GM19372 (cell line): ENCODE measurements around the gene DLG2.

Source experiments
- ATAC-seq: cut with Tn5 transposase; IDR thresholded peaks from one replicate; pipeline ENCODE4 v1.9.1; 2021; ENCODE audit warnings: mild to moderate bottlenecking, low read depth, moderate library complexity; ENCODE audit not compliant: unreplicated experiment

Gene DLG2

DNA sequence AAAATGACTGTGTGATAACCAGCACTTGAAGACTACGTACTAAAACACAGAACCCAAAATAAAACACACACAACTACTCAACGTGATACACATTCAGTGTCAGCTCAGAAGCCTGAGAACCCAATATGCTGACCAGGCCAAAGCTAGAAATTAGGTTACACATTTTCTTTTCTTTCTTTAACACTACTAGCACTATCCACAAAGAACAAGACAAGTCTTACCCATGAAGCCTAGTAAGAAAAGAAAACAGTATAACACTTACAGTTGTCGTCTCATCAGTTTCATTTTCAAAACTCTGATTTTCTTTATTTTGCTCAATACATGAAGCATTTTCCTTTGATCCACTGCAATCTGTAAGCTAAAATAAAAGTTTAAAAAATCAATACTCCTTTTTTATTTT is 472.9 kb downstream of the DLG2 start:
- no peak for ATAC-seq

DNA sequence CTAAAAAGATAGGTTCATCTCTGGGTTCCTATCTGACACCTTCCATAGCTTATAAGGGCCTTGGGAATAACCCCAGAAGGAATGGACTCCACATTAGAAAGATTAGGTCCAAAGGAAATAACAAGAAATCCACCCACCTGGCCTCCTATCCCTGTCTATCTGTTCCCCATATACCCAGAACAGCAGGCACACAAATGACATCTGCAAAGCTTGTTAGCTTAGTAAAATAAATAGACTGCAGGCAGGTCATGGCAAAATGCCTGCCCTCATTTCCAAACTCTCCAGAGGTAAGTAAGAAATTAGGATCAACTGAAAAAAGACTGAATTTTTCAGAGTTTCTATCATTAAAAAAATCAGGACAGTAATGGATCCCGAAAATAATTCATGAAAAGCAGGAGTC is 489.5 kb downstream of the DLG2 start:
- no peak for ATAC-seq

DNA sequence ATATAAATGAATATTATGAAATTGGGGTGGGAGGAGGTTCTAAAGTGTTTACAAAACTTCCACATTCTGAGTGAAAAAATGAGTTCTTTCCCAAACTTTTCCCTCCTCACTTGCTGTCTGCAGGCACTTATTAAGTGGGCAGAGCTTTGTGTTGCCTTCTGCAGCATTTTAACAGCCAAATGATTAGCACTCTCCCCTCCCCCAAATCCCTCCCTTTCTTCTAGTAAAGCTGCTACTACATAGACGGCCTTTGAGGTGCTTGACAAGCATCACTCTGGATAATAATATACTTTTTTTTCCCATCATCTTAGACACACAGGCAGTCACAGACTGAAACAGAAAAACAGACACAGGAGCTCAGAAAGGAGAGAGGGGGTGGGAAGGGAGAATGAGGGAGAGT is 493.5 kb downstream of the DLG2 start:
- no peak for ATAC-seq

DNA sequence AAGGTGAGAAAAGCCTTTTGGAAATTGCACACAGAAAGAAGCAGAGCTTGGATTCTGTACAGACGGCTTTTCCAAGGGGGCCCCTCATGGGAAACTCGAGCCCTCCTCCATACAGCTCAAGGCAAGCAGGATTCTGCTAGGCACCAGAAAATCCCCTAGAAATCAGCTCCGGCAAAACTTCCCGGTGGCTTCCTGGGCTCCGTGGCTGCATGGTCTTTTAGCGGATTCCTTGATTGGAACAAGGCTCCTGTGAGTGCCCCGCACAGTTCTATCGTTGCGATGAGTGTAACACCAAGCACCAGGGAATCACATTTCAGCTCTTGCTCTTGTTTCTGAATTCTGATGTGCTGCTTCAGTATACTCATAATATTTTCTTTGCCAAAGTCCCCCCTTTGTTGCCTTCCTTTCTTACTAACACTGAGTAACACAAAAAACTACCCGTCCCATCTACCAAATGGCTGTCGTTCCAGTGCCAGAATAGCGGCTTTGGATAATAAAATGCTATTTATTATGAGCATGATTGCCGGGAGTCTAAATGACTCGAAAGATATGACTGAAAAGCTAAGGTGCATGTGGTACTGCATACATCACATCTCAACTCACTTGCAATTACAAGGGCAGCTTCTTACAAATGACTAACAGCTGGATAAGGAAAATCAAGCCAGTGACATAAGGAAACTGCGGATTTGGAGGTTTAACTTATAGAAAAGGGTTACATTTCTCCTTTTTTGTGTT is 494.1 kb downstream of the DLG2 start:
- ATAC-seq: no peak

DNA sequence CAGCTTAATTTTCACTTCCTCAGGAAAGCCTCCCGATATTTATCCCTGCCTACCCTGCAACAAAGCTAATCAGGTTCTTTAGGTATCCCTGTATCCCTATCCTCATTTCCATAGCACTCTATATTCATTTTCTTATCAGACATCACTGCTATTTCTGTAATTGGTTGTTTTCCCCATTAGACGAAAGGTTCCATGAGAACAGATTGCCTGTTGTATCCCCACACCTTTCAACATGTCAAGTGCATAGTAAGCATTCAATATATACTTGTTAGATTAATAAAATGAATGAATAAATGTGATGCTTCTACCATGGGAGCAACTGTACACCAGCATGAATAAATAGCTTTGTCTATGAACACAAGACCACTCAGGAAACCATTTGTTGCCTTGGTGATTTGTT is 499.8 kb downstream of the DLG2 start:
- no peak for ATAC-seq

DNA sequence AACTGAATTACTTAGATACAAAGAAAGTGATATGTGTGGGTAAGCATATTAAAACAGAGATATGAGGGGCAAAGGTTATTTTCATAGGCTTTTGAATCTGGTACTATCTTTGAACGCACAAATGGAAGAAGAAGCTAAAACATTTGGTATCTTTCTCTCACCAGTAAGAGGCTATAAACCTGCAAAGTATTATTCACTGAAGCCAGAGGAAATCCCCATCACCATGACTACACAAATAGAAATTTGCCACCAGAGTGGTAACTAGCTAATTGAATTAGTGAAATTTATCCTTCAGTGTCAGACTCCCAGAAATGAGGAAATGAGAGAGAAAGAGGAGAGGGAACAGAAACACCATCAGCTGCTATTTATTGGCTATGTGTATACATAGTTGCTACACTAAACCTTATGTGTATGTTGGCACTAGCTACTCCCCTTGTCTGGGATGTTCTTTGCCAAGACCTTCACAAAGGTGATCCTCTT is 503.4 kb downstream of the DLG2 start:
- ATAC-seq: peak; percentile 86

DNA sequence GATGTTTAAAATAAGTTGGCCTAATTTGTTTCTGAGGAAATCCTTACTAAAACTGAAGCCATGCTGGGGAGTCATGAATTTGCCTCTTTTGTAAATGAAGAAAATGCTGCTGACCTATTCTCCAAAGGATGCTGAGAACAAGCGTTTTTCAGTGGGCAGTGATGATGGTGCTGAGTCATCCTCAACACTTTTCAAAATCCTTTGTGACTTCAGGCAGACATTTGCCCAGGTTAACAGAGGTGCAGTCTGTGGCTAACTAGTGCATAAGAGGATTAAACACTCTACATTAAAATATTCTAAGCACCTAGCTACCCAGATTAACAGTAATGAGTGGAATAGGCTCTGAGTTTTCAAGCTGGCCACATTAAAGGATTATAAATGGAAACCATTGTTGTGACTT is 509.0 kb downstream of the DLG2 start:
- ATAC-seq: no peak

DNA sequence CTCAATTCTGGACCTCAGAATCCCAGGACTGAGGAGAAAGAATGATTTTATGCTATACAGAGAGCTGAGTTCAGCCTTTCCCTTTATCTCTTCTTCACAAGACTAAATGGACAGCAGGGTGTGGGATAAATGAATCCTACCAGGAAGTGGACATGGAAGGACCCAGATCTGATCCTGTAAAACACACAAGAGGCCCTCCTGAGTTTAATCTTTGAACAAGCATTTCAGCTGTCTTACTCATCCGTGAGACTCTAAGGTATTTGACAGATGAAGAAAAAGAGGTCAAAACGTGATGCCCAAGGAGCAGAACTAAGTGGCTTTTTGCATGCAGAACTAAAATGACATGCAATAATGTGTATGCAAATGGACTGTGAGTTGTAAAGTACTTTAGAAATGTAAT is 511.3 kb downstream of the DLG2 start:
- no peak for ATAC-seq

DNA sequence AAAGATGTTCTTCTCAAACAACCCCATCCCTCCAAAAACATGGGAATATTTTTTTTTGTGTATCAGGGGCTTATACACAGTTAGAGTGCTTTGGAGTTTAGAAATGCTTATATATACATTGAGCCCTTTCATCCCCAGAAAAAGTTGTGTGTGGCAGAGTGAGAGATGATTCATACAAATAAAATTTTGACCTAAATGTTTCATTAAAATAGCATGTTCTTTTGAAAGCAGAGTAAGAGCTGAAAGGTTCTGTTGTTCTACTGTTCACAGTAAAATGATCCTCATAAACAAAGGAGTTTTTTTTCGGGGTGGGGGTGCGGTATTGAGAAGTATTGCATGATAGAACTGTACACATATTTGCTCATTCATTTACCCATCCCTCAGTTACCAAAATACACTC is 512.4 kb downstream of the DLG2 start:
- no peak for ATAC-seq

DNA sequence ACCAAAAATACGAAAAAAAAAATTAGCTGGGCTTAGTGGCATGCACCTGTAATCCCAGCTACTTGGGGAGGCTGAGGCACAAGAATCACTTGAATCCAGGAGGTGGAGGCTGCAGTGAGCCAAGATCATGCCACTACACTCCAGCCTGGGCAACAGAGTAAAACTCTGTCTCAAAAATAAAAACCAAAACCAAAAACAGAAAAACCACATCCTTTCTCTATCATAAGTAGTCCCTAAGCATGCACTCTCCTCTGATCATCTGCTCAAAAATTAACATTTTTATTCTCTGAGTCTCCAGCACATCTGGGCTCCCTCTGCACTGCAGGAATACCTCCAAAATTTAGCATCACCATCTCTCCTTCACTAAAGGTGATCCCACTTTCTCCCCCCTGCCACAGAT is 516.9 kb downstream of the DLG2 start:
- ATAC-seq: peak; percentile 87

DNA sequence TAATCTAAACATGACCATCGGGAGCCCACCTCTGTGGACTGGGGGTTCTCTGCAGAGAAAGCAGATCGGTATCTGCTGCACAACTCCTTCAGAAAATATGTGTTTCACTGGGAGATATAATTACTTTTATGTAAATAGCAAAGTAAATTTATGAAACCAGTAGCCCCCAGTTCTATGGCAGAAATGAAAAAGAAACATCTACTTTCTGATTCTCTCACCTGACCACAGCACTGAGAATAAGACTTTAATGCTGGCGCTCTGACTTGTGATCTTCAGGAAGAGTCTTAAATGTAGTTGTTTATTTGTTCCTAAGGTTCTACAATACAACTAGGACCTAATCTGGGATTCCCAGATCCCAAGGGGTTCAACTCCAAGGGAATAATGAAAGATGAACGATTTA is 518.0 kb downstream of the DLG2 start:
- peak; percentile 59 for ATAC-seq

DNA sequence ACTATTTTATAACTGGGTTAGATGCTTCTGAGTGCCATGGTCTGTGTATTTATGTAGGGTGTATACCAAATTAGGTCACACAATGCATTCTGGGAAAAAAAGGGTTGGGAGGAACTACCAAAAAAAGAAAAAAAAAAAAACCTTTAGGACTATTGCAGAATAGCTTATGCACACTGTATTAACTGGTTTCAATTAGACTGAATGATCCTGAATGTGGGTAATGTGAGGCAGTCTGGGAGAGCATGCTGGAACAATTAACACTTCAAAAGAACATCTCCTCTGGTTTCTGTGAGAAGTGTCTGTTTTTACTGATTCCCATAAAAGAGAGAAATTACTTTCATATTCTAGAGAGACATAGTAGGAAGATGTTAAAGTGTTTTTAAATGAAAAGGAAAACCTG is 521.3 kb downstream of the DLG2 start:
- ATAC-seq: no peak

DNA sequence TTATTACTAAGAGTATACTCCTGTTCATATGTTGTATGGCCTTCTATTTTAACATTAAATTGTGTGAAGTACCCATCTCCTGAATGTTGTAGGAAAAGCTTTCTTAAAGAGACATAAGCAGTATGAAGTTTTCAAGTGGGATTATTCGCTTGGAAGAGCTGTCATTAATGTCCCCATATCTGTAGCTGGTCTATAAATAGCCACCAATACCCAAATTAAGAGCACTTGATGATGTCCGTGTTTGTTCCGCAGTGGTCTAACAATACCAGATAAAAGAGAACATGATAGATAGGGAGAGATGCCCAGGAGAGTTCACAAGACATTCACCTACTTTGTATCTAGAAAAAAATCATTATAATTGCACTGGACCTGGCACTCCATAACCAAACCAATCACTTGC is 527.6 kb downstream of the DLG2 start:
- no peak for ATAC-seq

DNA sequence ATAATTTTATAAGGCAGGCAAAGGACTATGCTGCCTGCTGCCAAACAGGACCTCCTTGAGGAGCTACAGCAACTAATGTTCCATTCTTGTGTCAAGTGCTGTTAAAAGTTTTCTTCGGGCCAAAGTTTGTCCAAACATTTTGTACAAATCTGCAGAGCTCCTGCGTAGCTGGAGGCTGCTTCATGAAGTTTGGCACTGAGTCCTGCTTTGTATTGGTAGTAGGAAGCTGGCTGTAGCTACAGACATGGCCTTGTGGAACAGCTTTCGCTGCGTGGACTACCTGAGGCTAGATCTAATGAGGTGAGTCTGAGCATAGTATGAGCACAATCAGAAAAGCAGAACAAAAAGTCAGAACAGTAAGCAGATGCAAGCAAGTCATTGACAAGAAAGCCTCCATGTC is 528.1 kb downstream of the DLG2 start:
- ATAC-seq: no peak

DNA sequence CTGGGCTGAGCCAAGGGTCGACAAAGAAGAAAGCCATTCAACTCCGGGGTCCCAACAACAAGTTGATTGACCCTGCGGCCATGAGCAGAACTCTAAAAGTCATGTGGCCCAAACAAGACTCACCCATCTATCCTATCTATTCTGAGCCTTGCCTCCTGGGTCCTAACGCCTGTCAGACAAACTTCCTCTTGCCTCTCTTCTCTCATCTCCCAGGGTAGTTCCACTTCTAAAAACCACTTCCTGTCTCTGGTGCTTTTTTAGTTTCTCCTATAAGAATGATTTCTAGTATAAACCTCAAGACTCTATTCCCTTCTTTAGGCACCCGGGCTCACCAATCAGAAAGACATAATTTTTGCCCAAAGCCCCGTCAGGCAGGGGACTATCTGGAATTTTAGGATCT is 530.2 kb downstream of the DLG2 start:
- no peak for ATAC-seq

DNA sequence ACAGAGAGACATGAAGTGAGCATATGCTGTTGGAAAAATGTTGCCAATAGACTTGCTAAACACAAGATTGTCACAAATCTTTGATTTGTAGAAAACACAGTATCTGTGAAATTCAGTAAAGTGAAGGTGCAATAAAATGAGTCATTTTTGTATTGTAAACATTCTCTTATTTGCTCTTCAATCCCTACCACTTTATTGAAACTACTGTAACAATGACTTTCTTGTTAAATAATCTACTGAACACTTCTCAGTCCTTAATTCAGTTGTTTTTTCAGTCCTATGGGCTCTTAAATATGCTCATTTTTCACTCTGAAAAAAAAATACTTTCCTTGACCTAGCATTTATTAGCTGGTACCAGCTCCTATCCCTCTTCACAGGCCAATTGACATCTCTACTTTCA is 531.9 kb downstream of the DLG2 start:
- no peak for ATAC-seq

DNA sequence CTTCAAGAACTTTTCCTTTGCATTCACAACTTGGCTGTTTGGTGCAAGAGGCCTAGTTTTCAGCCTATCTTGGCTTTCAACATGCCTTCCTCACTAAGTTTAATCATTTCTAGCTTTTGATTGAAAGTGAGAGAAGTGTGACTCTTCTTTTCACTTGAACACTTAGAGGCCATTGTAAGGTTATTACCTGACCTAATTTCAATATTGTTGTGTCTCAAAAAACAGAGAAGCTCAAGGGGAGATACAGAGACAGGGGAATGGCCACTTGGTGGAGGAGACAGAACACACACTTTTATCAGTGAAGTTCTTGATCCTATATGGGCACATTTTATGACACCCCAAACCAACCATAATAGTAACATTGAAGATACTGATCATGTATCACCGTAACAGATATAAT is 532.3 kb downstream of the DLG2 start:
- no peak for ATAC-seq

DNA sequence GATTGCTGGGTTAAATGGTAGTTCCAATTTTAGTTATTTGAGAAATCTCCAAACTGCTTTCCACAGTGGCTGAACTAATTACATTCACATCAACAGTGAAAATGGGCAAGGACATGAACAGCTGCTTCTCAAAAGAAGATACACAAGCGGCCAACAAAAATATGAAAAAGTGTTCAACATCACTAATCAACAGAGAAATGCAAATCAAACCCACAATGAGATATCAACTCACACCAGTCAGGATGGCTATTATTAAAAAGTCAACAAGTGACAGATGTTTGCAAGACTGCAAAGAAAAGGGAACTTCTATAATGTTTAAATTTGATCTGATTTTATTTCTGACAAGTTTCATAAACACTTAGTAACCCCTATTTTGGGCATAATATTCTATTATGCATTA is 537.5 kb downstream of the DLG2 start:
- no peak for ATAC-seq

DNA sequence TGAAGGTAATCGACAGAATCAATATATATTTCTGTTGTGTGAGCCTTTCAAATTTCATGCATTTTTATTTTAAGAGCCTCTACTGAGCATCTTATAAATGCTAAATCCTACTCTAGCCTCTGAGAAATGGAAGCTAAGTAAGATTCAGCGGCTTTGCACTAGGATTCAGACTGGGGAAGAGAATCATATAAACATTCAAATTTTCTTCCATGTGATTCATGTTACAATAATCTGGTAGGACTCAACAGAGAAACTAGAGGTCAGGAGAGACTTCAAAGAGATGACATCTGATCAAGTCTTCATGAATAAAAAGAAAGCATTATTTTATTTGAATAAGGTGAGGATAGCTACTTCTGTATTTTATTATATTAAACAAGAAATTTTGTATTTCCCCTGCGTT is 538.9 kb downstream of the DLG2 start:
- no peak for ATAC-seq

DNA sequence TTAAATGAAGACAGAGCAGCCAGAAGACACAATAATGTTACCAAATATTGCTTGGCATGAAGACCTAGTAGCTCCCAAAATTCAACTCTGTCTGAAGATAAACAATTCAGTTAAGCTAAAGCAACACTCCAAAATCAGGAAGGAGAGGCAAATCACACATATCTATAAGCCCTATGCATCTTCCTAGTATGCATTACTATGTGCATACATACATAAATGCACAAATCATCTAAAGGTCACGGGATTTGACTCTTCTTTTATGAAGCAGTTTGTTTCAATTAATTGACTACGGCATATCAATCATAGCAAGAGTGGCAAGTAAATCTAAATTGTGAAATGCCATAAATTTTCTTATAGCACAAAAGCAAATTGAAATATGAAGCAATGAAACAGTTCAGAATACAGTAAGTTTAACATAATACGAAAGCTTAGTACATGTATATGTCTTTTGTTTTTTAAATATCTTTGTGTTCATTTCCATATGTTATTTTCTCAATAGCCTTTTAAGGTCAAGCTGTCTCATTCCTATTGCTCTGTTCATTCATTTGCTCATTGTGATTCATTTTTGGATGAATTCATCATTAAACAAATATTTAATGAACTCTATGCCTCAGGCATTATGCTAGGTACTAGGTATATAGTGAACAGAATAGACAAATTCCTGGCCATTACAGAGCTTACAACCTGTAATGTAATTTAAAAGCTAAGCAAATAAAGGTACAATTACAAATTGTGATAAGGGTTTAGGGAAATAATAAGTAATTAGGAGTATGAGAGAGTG is 540.5 kb downstream of the DLG2 start:
- ATAC-seq: no peak

DNA sequence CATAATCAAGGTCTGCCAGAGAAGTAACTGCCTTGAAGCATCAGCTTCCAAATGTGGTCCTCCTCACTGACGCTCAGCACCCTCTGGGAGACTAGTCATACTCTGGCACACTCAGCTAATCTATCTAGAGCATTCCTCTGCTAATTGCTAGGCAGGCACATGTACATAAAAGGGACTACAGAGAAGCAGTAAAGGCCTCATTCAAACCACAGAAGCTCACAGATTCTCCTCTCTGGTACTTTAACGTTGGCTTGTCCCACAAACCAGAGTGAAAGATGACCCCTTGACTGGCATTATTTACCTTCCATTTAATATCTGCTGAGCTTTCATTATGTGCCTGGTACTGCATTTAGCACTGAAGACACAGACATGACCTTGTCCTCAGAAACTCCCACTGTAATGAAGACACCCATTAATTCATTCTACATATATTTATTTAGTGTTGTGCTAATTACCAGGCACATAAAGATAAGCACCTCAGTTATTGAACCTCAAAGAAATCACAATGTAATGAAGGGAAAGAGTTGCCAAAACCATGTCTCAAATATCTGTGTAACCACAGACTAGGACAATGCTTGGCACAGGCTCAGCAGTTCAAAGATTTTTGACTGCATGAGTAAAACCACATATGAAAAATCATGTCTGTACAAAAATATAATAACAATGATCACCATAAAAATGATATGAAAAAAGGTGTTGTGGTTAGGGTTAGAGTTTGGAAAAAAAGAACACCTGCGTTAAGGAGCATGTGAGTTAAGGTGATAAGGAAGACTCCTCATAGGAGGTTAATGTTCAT is 550.4 kb downstream of the DLG2 start:
- ATAC-seq: no peak
